Measurements from ENCODE around the gene ITGA1.
"Not testable (repeated sequence)": the region's sequence is repeated elsewhere in the genome, so short reads cannot be mapped to it uniquely, and the experiment has no call there.

ITGA1 gene

DNA sequence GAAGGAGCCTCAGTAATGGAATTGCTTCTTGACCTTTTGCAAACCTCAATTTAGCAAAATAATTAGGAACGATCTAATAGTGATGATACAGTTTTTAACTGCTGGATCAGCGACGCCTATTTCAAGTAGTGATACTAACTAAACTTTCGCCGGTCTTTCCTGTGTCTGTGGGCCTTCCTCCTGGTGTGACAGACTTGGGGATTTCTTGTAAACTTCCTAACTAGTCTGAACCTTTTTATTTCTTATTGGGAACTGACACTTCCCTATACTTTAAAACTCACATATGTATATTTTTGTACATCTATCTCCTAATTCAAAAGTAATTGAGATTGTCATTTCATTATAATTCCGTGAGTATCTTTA is 15.2 kb downstream of the ITGA1 start:
- no peak for DNase-seq

DNA sequence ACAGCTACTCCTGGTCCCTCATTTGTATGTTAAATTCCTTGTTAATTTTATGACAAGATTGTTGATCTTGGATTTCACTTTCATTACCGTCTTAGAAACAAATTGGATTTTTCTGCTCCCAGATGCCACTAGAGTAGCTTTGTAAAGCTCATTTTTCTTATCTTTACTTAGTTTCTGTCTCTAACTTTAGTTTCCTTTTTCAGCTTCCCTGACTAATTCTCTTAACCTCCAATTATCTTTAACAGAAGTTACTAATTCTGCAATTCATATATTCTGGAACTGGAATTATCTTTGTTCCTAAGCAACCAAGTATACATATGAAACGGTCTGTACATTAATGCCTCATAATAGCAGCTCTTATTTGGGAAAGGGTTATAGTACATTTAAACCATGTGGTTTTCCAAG is 16.7 kb downstream of the ITGA1 start:
- DNase-seq = no peak

DNA sequence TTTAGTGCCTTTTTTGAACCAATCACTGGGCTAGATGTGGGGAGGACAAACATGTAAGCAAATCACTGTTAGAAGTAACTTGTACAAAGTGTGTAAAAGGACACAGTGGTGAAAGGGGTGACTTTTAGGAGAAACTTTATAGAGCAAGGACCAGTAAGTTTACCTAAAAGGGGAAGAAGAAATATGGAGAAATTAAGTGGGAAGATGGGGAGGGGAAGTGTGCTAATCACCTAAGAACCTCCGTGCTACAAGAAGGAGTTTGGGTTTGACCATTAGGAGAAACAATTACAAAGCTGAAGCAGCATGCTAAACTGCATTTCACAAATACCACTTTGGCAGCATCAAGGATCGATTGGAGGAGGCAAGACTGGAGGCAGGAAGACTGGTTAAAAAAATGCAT is 17.3 kb downstream of the ITGA1 start:
- DNase-seq = no peak

DNA sequence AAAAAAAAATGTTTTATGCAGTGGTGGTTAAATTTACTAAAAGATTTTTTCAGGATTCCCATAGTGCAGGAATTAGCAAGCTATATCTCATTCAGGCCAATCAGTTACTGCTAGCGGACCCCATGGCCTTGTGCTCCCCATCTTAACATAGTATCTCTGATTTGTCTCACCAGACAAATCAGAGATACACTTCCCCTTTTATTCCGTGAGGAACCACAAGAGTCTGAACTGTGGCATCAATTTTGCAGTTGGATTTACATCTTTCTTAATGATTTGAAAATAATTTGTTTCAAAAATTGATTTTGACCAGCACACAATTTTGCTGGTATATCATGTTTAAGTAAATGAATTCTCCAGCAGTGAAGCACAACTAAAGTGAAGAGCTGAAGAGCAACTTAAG is 17.9 kb downstream of the ITGA1 start:
- DNase-seq = no peak

DNA sequence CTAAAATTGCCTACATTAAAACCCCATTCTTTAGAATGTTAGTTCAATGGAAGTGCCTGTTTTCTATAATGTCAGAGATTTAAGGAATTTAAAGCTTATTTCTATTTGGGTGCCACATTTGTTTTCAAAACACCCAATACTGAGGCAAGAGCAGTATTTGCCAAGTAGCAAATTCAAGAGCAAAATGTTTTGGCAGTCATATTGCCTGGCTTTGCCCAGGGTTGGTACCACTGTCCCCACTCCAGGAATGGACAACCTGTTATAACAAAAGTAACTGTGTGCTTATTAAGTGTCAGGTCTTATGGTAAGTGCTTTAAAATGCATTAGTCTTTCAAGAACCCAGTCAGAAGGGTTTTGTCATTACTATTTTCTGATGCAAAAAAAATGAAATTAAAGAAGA is 19.3 kb downstream of the ITGA1 start:
- no peak for DNase-seq

DNA sequence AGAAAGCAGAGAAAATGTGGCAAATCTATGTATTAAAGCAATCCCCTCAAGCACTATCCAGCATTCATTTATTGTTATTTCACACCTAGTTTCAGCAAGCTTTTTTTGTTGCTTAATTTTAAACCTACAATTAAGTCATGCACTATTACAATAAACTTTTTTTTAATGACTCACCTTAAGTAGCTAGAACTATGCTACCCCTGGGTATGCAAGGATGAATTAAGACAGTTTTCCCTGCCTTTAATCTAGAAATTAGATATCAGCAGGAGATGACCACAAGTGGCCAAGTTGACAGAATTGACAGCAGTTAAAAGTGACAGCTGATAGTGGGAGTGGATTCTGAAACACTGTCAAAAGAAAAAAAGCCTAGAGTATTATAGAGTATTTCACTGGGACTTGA is 20.0 kb downstream of the ITGA1 start:
- no peak for DNase-seq

DNA sequence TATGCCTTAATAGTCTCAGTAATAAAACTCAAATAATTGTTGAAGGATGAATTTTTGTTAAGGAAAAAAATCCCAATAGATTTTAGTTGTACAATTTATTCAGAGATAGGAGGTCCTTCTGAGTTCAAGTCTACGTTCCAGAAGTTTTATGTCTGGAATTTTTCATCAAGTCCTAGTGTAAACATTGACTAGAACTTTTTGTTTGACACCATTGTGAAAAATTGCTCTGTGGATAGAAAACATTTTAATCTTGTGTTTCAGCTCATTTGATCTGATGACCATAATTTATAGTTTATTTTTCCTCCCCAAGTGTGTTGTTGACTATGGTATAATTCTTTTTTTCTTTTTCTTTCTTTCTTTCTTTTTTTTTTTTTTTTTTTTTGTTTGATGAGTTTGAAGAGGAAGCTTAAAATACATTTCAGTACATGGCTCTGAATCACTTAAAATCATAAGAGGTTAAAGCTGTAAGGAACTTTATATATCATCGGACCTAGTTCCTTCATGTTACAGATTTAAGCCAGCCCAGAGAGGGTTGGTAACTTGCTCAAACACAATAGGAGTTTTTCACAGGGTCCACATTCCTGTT is 20.7 kb downstream of the ITGA1 start:
- DNase-seq = no peak

DNA sequence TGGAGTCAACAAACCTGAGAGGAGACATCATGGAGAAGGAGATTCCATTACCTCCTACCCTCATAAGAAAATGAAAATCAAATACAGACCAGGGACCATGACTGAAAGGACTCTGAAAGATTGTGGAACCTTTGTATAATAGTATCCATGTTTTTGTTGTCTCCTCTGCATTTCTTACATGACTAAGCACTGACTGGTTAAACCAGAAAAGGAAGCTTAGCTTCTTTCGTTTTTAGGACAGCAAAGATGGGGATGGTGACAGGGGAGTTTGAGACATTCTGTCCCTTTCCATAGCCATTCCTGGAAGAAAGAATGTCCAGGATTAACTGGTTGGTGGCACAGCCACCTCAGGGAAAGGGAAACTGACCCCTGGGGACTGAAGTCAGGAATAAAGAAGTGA is 22.2 kb downstream of the ITGA1 start:
- no peak for DNase-seq

DNA sequence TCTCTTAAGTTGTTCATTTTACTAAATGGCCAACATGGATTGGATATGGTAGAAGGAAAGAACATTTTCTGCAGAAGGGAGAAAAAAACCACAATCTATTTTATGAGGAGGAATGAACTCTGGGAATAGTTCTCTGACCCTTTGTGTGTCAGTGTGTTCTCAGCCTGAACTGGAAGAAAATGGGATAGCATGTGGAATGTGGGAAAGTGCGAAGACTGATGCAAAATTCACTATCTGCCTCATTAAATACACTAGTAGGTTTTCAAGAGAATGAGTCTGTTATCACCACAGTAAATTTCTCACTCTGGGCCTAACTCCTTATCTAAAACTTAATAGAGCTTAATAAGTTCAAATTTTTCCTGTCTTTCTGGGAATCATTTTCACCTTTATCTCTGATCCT is 22.7 kb downstream of the ITGA1 start:
- DNase-seq = no peak

DNA sequence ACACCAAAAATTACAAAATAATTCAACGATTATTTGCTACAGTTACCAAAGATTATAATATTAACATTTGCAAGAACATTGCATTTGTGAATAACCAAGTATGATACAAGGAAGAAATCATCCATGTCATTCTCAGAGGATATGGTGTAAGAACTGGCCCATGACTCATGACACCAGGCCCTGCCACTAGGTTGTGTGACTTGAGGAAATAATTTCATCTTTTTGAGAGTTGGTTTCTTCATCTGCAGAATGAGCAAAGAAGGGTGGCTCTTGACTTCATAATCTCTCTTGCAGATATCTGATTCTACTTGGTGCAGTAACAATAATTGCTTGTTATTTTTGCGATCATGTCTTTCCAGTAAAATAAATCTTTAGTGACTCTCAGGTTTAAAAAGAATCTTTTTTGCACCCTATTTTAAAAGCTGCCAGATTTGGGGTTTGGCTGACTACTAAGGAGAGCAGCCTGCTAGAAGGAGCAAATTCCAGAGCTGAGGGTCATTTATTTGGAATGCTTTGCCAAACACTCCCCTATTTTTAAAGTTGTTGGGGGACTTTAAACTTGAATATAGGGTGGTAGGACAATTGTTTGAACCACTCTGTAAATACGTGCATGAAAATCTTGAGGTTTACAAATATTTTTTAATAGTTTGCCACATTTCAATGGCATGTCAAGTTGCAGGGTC is 23.5 kb downstream of the ITGA1 start:
- DNase-seq = no peak

DNA sequence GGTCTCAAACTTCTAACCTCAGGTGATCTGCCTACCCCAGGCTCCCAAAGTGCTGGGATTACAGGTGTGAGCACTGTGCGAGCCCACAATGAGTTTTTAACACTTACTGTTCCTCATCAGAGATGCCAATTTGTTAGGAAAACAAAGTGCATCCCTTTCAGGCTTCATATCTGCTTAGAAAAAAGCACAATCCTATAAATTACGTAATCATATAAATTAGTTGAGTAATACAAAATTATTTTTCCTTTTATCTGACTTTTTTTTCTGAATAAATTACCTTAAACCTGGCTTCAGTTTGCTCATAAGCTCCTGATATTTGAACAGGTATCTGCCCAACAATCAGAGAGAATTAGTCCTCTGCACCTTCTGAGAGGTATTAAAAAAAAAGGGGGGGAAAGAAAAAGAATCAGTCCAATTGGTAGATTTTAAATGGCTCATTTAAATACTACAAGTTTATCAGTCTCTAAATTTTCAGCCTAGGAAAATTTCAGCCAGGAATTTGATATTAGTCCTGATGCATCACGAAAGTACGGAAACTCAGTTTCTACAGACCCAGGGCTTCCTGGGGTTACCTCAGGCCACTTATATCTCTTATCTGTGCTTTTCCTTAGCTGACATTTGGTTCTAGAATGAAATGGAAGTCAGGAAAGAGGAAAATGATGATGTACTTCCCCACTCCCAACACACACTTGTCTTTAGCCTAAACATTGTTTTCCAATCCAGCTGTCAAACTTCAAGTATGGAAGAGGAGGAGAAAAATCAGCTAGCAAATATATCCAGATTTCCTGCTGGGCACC is 26.8 kb downstream of the ITGA1 start:
- DNase-seq = no peak

DNA sequence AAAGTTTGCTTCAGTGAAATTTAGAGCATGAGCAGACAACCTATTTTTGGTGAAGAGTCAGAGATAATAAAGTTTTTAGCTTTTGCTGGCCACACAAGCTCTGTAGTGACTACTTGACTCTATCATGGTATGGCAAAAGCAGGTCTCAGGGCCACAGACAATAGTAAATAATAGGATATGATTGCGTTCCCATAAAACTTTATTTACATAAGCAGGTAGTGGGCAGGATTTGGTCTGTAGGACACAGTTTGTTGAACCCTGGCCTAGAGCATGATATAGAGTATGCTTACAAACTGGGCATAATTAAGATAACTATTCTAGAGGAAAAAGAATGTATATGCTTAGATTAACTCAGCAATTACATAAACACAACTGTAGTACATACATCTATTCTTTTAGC is 30.1 kb downstream of the ITGA1 start:
- no peak for DNase-seq

DNA sequence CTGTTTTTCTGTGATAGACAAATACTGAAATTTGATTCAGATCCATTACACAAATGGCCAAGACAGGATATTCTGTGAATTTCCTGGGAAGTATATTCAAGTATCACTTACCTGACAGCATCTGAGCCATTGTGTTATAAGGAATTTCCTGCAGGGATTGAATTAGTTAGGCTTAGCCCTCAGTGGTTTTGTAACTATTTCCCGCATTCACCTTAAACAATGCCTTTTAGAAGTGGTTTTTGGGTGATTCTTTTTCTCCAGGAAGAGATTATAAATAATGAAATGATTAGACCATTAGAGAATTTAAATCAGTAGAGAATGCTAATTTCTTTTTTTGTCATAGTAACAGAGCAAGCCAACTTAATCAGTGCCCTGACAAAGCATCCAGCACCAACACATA is 30.6 kb downstream of the ITGA1 start:
- DNase-seq = no peak

DNA sequence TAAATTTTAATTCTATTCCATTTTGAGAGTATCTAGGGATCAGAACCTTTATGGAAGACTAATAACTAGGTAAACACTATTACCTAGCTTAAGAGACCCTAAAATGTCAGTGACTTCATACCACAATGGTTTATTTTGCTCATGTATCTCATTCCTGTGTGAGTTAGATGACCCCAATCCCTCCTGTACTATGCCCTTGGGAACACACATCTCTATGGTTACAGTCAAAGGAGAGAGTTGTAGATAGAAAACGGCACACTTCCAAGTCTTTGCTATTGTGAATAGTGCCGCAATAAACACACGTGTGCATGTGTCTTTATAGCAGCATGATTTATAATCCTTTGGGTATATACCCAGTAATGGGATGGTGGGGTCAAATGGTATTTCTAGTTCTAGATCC is 31.1 kb downstream of the ITGA1 start:
- DNase-seq = not testable (repeated sequence)

DNA sequence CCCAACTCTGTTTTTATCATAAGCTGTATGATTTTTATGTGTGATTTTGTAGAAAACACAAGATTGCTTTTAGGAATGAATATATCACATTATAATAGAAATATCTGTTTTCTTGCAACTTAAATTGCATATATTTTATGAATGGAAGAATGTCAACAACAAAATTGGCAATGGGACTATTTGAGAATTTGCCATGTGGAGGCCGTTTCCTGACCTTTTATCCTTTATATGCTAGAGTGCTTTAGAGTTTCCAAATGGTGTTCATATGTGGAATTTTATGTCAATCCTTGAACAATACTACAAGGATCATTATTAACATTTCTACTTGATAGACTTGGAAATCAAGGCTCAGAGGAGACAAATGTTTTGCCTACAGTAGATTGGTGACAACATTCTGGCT is 34.2 kb downstream of the ITGA1 start:
- DNase-seq = no peak

DNA sequence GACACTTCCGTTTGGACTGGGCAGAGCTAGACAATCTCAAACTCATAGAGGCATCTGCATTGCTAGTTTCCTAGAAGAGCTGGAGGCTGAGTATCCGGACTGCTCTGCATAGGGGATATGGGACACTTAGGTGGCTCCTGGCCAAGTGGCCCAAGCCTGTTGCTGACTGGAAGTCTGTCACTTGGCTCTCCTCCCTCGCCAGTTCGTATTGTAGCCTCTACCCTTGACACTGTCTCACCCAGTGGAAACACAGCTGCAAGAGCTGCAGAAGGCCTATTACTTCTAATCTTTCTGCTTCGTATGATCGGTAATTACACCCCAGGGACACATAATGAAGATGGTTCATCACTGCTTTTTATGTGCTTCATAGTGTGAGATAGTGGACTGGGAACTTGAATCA is 34.7 kb downstream of the ITGA1 start:
- no peak for DNase-seq

DNA sequence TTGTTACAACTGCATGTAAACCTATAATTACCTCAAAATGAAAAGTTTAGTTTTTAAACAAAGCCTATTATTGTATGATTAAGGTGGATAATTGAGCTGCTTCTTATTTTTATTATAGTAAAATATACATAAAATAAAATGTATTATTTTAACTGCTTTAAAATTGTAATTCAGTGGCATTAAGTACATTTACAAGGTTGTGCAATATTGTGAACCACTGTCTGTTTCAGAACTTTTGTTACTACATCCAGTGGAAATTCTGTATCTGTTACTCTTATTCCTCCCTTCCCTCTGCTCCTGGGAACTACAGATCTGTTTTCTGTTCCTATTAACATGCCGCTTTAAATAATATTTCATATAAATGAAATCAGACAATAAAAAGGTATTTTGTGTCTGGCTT is 37.1 kb downstream of the ITGA1 start:
- no peak for DNase-seq

DNA sequence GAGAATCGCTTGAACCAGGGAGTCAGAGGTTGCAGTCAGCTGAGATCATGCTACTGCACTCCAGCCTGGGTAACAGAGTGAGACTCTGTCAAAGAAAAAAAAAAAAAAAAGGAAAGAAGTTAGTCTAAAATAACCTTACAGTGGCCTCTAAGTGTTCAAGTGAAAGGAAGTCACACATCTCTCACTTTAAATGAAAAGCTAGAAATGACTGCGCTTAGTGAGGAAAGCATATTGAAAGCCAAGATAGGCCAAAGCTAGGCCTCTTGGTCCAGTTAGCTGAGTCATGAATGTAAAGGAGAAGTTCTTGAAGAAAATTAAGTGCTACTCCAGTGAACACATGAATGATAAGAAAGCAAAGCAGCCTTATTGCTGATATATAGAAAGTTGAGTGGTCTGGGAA is 38.1 kb downstream of the ITGA1 start:
- DNase-seq = no peak

DNA sequence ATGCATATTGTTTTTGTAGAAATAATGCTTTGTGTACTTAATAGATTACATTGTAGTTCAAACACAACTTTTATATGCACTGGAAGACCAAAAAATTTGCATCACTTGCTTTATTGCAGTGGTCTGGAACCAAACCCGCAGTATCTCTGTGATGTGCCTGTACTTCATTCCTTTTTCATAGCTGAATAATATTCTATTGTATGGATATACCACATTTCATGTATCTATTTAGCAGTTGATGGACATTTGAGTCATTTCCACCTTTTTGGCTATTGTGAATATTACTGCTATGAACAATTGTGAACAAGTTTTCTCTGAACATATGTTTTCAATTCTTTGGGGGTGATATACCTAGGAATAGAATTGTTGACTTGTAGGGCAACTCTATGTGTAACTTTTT is 40.1 kb downstream of the ITGA1 start:
- DNase-seq = no peak

DNA sequence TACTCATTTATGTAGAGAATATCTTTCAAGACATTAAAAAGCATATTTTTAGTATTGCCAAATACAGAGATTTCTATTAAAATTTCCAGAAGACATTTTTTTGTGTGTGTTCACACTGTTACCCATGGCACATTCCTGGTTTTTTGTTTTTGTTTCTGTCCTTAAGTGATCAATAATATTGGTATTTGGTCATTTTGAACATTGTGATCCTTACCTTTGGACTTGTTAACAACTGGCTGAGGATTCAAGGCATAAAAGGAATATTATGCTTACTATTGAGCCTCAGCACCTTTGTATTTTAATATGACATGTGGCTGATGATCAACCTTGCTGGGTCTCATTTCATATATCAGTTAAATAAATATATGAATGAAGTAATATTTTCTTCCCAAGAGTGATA is 41.9 kb downstream of the ITGA1 start:
- no peak for DNase-seq

DNA sequence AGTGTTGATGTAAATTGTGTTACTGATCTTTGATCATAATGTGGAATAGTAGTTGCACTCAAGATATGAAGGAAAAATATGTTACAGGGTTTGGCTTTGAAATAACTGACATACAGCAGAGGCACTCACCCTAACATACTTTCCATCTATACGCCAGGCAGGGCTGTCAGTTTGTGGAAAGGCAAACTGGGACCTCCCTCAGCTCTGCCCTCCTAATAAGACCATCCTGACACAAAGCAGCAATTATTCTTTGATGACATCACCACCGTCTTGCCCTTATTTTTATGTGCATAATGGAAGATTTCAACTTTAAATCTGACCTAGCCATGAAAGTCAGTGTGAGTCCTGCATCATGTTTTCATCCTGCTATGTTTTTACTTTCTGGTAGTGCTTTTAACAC is 42.9 kb downstream of the ITGA1 start:
- DNase-seq = no peak

DNA sequence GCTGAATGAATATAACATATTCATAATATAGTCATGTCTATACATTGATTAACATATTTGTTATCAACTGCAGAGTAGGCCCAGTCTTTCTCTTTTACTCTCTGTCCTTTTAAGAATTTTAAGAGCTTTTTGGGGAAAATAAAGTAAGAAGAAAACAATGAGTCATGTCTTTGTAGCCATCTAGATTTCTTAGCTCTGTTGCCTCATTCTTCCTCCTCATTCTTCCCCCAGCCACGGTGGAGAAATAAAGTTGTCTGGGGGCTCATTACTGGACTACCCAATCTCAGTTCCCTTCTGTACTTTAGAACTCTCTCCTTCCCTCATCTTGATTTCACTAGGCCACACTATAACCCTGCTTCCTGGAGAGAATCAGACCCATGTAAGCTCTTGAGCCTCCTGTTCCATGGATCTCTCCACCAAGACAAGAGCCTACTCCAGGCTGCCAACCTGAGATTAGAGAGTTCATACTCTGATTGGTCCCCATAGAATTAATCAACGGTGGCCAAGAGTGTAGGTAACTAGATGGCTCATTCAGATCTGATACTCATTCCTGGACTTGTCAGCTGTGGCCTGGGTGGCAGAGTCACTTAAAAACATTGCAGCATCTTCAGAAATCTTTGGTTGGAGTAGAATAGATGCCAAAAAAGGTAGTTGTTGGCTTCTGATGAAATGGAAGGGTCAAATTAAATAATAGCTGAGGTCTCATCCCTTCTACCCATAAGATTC is 44.2 kb downstream of the ITGA1 start:
- no peak for DNase-seq

DNA sequence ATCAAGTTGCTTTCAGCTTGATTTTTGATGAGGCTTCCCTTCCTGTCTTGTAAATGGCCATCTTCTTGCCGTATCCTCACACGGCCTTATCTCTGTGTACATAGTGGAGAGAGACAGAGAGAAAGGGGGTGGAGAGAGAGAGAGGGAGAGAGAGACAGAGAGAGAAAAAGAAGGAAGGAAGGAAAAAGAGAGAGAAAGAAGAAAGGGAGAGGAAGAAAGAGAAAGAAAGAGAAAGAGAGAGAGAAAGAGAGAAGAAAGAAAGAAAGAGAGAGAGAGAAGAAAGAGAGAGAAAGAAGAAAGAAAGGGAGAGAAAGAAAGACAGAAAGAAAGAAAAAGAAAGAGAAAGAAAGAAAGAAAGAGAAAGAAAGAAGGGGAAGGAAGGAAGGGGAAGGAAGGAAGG is 46.6 kb downstream of the ITGA1 start:
- DNase-seq = no peak

DNA sequence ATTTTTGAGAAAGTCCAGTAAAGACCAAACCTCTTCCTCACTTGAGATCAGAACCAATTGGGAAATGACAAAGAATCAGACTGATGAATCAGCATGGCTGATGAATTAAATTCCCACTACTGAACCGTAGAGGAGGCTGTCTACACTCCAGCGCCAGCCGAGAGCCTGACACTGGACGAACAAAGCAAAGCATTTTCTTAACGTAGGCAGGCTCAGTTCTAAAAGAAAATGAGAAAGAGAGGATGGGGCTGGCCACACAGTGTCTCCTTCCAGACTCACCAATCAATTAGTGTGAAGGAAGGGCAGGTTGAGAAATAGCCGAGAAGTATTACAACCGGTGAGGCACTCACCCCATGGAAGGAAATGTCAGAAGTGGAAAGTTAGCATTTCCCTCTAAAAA is 49.4 kb downstream of the ITGA1 start:
- no peak for DNase-seq
